GM21737 (cell line): ENCODE results near the gene LRFN2.

ENCODE experiments used
- ATAC-seq: cut with Tn5 transposase; IDR thresholded peaks from one replicate; pipeline ENCODE4 v1.9.1; 2021; ENCODE audit warnings: mild to moderate bottlenecking, moderate library complexity; ENCODE audit not compliant: unreplicated experiment

The LRFN2 gene

GRCh38 chr6:40386200-40386599 lies 201.0 kb downstream of the LRFN2 start:
- no peak for ATAC-seq

- ATAC-seq = no peak
Measured at GRCh38 chr6:40383348-40384115, 203.6 kb downstream of the LRFN2 start.

- ATAC-seq = no peak
Measured at GRCh38 chr6:40380271-40380670, 206.9 kb downstream of the LRFN2 start.

GRCh38 chr6:40379811-40380210 lies 207.4 kb downstream of the LRFN2 start:
- no peak for ATAC-seq

- no peak for ATAC-seq
Measured at GRCh38 chr6:40378725-40379074, 208.5 kb downstream of the LRFN2 start.

GRCh38 chr6:40378071-40378724 lies 209.0 kb downstream of the LRFN2 start:
- no peak for ATAC-seq

GRCh38 chr6:40377173-40377806 lies 209.9 kb downstream of the LRFN2 start:
- ATAC-seq = no peak

- ATAC-seq = no peak
Measured at GRCh38 chr6:40376113-40376650, 211.0 kb downstream of the LRFN2 start.

- no peak for ATAC-seq
Measured at GRCh38 chr6:40373267-40373666, 213.9 kb downstream of the LRFN2 start.

GRCh38 chr6:40371621-40372020 lies 215.5 kb downstream of the LRFN2 start:
- no peak for ATAC-seq

- no peak for ATAC-seq
Measured at GRCh38 chr6:40371095-40371494, 216.1 kb downstream of the LRFN2 start.

- no peak for ATAC-seq
Measured at GRCh38 chr6:40369891-40370290, 217.3 kb downstream of the LRFN2 start.

- no peak for ATAC-seq
Measured at GRCh38 chr6:40369042-40369441, 218.1 kb downstream of the LRFN2 start.

- ATAC-seq = no peak
Measured at GRCh38 chr6:40362859-40363258, 224.3 kb downstream of the LRFN2 start.

GRCh38 chr6:40359808-40360207 lies 227.4 kb downstream of the LRFN2 start:
- no peak for ATAC-seq

GRCh38 chr6:40358473-40359460 lies 228.4 kb downstream of the LRFN2 start:
- no peak for ATAC-seq

GRCh38 chr6:40356242-40356910 lies 230.8 kb downstream of the LRFN2 start:
- ATAC-seq = no peak

- ATAC-seq = no peak
Measured at GRCh38 chr6:40355532-40355931, 231.6 kb downstream of the LRFN2 start.

GRCh38 chr6:40355066-40355465 lies 232.1 kb downstream of the LRFN2 start:
- no peak for ATAC-seq

GRCh38 chr6:40353967-40354452 lies 233.2 kb downstream of the LRFN2 start:
- no peak for ATAC-seq
